Hematopoietic multipotent progenitor cell treated with erythropoietin and hydrocortisone succinate and interleukin-3 and kit ligand, for 15 days (in vitro differentiated cells): ENCODE measurements around the gene ZFYVE26.

Experiments
- DNase-seq: peaks from one replicate; pipeline ENCODE4 v3.0.0-alpha.2; 2015; ENCODE audit warnings: low spot score

The ZFYVE26 gene

DNA sequence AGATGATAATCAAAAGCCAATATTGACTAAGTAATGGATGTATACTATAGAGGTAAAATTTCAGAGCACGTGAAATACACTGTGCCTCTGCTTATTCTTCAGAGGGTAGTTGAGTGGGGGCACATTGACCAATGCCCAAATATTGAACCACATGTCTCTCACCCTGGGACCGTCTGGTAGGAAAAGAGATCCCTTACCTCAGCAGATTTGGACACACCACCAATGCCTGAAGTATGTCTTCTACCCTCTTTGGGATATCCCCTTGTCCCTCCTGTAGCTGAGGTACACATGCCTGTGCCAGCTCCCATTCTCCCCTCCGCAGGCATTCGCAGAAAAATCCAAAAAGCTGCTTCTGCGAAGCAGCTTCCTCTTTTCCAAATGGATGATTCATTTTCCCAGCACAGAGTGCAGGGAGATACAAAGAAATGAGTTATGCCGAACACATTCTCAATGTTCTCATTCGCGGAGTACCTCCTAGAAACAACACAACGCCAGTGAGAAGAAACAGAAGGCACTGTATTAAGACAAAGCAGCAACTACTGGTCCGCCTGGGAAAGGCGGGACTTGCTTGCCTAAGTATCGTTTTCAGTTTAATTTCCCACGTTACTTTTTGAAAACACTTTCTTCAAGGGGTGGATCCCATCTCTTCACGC lies 691 bp downstream of the ZFYVE26 start:
- peak; percentile 16 for DNase-seq

DNA sequence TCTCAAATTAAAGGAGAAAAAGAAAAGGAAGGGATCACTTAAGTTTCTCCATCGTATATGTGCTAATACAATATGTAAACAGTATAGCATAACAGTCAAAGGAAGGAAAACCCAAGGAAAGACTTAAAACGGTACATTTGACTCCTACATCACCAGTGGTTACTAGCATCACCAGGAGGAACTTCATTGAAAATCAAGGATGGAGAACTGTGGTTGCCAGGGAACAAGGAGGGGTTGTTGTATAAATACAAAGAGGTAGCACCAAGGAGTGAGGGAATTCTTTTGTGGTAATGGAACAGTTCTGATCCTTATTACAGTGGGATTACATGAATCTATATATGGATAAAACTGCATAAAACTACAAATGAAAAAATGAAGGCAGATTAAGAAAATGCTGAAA lies 1.6 kb downstream of the ZFYVE26 start:
- no peak for DNase-seq

DNA sequence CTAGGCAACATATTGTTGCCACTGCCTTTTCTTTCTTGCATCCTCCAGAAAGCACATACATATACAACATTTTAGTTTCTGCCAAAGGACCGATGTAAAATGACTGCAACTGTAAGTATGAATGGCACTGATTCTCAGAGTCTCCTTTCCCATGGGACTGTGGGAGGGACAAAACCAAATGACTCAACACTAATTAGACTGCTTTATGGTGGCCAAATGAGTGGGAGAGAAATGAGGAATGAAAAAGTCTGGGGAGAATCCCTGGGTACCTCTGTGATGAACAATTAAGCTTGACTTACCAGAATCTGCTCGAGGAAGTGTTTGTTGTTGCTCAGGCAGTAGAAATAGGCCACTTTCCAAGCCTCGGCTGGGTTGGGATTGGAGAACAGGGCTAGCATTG lies 10.1 kb downstream of the ZFYVE26 start:
- DNase-seq, result no peak

DNA sequence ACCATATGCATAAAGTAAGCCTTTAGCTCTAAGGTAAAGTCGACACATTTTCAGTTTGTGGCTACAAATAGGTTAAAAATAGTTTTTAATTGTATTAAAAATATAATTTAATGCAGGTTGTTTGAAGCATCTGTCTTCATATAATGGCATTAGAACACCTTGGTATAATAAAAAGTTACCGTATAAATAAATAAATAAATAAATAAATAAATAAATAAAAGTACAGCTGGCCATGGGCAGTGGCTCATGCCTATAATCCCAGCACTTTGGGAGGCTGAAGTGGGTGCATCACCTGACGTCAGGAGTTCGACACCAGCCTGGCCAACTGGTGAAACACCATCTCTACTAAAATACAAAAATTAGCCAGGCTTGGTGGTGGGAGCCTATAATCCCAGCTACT lies 15.6 kb downstream of the ZFYVE26 start:
- no peak for DNase-seq

DNA sequence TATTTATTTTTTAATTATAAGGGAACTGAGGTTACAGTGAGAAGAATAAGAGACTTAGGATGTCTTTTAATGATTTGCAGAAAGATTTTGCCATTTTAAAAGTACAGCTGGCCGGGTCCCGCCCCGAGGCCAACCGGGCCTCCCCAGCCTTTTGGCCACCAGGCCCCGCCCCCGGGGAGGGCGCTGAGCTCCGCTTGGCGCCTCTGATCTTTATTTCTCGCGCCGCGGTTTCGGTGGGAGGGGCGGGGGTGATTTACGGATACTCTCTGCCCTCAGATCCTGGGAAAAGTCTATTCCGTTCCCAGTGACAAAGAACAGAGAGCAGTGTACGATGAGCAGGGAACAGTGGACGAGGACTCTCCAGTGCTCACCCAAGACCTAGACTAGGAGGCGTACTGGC lies 17.7 kb downstream of the ZFYVE26 start:
- no peak for DNase-seq

DNA sequence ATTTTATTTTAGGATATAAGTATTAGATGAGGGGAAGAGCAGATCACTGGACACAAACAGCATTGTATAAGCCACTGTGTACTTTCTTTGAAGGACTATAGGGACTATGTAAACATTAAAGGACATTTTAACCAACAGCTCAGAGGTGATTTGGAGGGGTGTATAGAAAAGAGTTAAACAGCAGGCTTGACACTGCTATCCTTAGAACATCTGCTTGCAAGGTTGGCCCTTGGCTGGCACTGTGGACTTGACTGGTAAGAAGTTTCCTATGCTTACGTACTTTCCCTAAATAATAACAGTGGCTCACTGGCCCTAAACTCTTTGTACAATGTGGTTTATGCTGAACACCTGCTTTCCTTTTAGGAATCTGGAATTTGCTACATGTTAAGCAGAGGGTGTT lies 28.7 kb downstream of the ZFYVE26 start:
- DNase-seq, result no peak

DNA sequence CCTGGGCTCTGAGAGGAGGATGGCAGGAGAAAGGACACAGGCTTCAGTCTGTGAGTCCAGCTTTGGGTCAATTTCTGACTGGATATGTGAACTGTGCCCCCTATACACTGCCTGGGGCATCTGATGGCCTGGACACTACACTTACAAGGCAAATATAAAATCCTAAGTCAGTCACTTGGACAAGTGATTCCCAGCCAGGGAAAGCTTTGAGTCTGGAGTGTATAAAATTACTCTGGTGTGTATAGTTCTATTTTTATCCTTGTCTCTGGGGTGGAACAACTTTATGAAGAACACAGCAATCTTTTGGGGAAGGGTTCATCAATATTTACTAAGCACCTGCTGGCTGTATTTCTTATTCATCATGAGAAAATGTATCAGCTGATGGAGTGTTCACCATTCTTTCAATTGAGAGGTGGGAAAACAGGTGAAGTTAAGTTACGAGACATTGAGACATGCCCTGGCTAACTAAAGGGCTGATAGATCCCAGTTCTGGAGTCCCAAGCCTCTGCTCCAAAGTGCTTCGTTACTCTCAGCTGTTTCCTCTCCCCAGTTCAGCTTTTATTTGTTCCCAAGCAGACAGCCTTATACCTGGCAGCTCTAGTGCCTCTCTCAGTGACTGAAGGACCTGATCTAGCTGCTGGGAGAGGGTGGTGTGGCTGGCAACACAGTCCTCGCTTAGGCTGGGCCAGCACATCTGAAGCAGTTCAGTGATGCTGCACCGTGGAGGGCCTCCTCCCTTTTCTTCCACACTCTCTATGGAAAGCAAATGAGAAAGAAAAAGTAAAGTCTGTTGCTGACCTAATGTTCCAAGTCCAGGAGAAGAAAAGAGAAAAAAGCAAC lies 30.9 kb downstream of the ZFYVE26 start:
- no peak for DNase-seq

DNA sequence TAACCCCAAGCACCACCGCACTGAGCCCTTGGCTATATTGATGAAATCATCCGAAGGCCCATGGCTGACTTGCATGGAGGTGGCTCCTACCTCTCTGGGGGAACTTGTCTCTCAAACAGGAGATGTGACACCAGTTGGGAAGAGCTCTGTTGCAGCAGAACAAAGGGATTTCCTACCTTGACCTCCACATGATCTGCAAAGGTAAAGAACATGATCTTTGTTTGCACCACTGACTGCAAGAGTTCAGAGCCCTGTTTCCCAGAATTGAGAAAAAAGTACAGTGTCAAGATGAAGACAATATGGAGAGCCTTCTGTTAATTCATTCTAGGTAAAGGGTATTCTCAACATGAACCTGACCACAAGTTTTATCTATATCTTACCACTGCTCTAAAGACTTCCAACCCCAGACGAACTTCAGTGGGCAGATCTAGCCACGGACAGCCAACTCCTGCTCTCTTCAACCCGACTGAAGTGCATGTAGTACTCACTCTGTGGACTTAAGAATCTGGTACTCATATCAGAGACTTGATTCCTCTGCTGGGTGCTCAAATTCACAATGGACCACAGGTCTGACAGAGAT lies 32.1 kb downstream of the ZFYVE26 start:
- DNase-seq, result no peak

DNA sequence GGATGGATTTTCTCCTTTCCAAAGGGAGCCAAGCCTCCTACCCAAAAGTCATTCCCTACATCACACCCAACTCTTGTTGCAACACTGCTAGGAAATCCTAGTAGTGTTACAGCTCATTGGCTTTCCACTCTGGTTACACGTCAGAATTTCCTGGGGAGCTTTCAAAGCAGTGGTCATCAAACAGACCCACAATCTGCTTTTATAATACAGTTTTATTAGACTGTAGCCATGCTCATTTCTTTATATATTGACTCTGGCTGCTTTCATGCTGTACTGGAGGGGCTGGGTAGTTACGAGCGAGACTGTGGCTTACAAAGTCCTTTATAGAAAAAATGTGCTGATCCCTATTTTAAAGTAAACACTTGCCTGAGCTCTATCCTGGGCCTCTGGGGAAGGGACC lies 34.3 kb downstream of the ZFYVE26 start:
- no peak for DNase-seq

DNA sequence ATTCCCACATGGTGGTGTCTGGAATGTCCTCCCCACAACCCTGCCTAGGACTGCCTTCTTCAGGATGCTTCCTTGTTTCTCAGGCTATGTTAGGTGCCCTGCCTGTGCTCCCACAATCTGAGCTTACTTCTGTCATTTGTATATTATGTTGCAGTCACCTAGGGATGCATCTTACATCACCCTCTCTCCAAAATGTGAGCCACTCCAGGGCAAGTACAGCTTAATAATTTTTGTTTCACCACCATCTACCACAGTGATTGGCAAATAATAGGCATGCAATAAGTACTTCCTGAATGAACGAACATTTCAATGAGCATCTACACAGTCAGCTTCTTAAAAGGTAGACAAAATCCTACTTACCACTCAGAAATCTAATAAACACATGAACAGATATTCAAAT lies 37.6 kb downstream of the ZFYVE26 start:
- DNase-seq, result no peak

DNA sequence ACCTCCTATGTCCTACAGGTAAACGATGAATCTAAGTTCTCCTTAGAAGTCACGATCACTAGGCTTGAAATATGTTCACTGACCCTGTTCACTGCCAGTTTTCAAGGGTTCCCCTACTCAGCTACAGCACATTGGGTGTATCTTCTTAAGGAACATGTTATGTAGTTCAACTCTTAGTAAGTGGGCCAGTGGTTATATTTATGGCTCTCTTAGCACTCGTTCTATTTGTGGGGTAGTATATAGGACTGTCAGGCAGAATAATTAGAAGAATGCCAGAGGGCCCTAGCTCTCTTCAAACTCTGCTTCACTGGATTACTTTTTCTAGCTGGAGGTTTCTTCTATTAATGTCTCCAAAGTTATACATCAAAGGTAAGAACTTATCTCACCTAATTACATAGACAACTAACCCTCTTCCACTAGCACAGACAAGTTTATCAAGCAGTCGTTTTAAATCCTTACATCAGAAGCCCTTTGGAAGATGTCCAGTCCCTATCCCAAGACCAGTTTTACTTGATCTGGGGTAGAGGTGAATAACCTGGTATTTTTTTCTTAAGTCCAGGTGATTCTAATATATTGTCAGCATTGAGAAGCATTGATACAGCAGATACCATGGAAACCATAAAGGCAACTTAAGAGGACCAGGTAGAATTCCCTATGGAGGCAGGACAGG lies 39.6 kb downstream of the ZFYVE26 start:
- no peak for DNase-seq

DNA sequence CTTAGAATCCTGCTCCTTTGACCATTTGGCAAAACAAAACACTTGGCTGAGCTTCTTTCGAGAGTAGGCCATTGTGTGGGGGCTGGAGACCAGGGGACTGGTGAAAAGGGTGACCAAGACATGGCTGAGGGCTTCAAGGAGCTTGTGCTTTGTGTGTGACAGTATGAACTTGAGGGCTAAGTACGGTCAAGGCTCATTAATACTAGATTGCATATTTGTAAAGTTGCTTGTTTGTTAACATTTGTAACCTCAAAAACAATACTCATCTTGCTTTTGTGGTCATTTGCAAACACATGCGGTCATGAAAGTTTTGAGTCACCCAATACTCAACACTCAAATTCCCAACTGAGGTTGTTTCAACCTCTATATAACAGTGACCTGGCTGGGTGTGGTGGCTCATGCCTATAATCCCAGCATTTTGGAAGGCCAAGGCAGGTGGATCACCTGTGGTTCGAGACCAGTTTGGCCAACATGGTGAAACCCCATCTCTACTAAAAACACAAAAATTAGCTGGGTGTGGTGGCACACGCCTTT lies 42.5 kb downstream of the ZFYVE26 start:
- no peak for DNase-seq

DNA sequence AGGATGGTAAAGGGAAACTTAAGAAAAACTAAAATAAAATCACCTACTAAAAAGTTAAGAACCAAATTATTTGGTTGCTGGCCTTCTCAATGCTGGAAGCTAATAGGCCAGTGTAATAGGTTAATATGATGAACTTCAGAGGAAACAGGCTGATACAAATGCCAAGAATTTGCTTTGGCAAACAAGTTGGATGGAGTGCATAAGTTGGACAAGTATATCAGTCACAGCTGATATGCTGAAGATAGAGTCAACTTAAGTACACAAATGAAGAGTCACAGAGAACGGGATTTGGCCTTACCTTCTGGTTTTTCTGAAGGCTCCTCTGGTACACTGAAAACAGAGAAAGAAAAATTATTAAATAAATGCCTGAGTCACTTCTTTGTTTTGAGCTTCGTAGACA lies 48.2 kb downstream of the ZFYVE26 start:
- DNase-seq, result no peak

DNA sequence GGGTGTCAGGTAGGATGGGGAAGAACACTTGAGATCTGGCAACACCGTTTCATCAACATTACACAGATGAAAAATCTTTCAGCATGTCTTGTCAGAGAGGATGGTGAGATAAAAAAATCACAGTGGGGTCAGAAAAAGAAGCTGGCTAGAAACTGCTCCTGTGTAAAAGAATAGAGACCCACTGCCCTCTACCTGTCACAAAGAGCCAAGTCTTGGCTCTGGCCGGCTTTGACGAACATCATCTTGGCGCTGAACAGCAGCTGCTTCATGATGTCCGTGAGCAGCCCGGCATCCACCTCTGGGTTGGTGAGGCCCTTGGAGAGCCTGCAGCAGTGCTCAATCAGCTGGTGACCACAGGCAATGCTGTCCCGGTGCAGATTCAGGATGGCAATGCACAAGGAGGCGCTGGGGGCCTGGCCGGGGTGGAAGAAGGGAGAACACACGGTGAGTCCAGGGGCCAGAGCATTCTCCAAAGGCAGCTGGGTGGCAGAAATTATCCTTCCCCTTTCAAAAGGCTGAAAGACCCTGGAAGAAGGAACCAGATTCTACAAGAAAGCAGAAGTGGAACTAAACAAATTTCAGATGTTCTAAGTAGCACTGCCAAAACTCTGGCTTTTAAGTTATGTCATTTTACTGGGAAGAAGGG lies 50.2 kb downstream of the ZFYVE26 start:
- DNase-seq, result no peak

DNA sequence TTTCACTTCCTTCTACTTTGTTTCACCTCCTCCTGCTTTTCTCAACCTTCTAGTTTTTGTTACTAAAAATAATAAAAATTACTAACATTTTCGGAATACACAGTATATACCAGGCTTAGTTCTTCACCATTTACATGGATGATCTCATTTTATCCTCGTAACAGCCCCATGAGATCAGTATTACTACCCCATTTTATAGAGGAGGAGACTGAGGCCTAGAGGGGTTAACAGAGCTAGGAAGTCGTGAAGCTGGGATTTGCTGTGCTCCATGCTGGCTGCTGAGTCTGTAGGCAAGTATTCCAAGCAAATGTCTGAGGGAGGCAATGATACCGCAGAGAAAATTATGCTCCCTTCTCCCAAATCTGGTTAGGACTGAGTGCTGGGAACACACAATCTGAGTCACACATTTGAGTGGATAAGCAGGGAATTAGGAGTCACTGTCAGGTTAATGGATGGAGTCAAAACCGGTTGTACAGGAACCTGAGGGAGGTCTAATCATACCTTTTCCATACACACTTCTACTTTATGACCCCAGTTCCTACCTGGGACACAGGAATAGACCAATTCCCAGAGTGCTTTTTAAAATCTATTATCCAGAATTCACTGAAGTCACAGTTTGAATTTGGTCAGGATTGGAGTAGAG lies 51.1 kb downstream of the ZFYVE26 start:
- DNase-seq, result no peak

DNA sequence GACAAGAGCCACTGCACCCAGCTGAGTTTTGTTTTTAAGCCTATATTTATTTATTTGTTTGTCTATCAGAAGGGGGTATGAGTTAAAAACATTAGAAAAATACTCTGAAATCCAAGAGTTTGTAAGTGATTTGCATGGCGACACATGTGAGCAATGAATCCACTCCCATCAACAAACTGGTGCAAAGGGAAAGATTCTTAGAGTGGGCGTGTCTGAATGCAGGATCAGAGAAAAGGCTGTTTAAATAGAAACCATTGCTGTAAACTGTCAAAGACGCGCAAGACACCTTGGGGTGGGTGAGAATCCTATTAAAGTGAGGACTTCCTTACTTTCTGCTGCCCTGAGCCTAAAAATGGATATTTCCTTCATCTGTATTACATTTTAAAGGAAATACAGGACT lies 51.9 kb downstream of the ZFYVE26 start:
- no peak for DNase-seq

DNA sequence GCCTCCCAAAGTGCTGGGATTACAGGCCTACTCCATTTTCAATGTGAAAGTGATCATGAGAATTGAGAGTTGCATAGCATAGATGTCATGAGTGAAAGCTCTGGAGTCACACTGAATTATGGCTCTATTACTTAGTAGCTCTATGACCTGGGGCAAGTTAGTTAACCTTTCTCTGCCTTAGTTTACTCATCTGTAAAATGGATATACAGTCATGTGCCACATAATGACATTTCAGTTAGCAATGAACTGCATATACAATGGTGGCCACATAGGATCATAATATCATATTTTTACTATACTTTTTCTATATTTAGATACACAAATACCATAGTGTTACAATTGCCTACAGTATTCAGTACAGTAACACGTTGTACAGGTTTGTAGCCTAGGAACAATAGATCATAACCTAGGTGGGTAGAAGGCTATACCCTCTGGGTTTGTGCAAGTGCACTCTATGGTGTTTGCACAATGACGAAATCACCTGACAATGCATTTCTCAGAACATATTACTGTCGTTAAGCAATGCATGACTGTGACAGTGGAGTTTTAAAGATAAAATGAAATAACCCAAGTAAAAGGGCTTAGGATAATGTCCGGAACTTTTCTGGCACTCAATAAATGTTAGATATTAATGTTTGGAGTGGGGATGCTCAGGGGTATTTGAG lies 53.1 kb downstream of the ZFYVE26 start:
- no peak for DNase-seq

DNA sequence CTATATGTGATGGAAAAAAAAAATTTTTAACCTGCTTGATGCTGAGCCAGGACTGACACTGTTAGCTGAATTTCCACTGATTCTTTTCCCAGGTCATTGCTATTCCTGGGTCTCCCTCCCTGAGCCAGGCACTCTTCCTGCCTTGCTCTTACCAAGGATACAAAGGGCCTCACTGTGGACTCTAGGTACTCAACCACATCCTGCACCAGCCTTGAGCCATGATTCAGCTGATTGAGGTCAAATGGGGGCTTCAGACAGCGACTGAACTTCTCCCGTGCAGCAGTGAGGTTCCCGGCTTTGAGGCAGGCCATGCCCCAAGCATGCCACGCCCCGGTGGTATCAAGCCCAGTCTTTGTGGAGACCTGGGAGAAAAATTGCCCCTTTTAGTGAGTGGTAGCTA lies 54.3 kb downstream of the ZFYVE26 start:
- DNase-seq, result no peak

DNA sequence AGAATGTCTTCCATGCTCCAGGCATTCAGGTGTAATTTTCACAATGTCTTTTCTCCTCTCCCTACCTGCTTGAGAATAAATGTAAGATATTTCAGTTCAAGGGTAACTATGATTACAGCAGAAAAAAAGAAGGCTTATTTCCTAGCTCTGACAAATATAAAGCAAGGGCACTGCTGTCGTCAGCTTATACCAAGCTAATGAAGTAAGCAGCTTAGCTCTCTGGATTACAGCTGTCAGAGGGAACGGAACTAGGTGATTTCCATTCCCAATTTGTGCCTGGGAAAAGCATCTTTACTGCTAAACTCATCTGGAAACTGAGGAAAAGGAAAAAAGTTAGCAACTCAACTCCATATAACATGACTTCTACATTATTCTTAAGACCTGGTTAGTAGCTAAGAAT lies 56.5 kb downstream of the ZFYVE26 start:
- DNase-seq, result no peak

DNA sequence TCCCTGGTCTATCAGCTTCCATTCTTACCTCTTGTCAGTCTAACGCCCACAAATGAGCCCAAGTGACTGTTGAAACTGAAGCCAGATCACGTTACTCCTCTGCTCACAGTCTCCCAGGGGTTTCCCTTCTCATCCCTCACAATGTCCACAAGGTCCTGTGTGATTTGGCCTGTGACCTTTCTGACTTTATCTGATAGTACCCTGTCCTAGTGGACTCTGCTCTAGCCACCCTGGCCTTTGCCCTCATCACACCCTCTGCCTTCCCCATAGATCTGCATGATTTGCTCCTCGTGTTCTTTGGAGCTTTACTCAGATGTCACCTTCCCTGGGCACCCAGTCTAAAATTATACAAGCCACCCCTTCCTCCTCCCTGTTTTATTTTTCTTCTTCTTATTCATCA lies 59.2 kb downstream of the ZFYVE26 start:
- DNase-seq, result no peak

DNA sequence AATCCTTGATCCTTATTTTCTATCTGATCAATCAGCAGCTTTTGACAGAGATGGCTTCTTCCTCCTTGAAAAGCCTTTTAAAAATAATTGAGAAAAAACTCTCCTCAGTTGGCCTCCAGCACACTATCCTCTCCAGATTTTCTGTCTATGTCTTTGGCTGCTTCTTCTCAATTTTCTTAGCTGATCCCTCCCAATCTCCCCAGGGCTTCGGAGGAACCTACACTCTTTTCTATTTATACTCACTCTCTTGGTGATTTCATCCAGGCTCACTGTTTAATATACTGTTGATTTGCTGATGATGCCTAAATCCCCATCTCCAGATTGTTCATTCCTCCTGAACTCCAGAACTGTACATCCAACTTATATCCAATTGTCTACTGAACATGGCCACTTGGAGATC lies 59.9 kb downstream of the ZFYVE26 start:
- no peak for DNase-seq
